Adipocyte (in vitro differentiated cells): Measurements from ENCODE around the gene HOXA6.

Experiments
- DNase-seq: peaks from one replicate; pipeline ENCODE4 v3.0.0-alpha.2; 2015; ENCODE audit warnings: low read depth
- H3K27me3 ChIP-seq: replicated peaks from 2 replicates; pipeline ENCODE4 v1.7.0; 2013; ENCODE audit warnings: mild to moderate bottlenecking, low read length, moderate library complexity; ENCODE audit not compliant: control insufficient read depth, insufficient read depth
- H3K36me3 ChIP-seq: 2 replicates; pipeline ENCODE4 v1.7.0; 2013; ENCODE audit warnings: low read length, mild to moderate bottlenecking, moderate library complexity; ENCODE audit not compliant: control insufficient read depth, insufficient read depth, severe bottlenecking
- H3K4me1 ChIP-seq: 2 replicates; pipeline ENCODE4 v1.7.0; 2013; ENCODE audit warnings: mild to moderate bottlenecking, low read length, moderate library complexity; ENCODE audit not compliant: control insufficient read depth, insufficient read depth
- H3K4me3 ChIP-seq: 2 replicates; pipeline ENCODE4 v1.7.0; 2013; ENCODE audit warnings: mild to moderate bottlenecking, low read length, moderate library complexity
- H3K9ac ChIP-seq: 2 replicates; pipeline ENCODE4 v1.7.0; 2013; ENCODE audit warnings: mild to moderate bottlenecking, low read length, moderate library complexity
- H3K9me3 ChIP-seq: 2 replicates; pipeline ENCODE4 v1.7.0; 2013; ENCODE audit warnings: mild to moderate bottlenecking, low read length, moderate library complexity; ENCODE audit not compliant: control insufficient read depth

The HOXA6 gene

GRCh38 chr7:27175626-27176523 is 28.3 kb upstream of the HOXA6 start:
- no peak for DNase-seq
- no peaks in the 10 kb centered on the region for H3K27me3 ChIP-seq
- H3K4me3 ChIP-seq: peak overlapping the region; percentile 80
- peak overlapping the region; percentile 93 for H3K9ac ChIP-seq
- no peaks in the 10 kb centered on the region for H3K9me3 ChIP-seq
- H3K36me3 ChIP-seq: no peaks in the 10 kb centered on the region
- H3K4me1 ChIP-seq: peaks cover 61% of the 10 kb centered on the region

- Histone ChIP-seq H3K4me1 (peaks cover 54% of the 10 kb centered on the region), H3K9ac (peak overlapping the region; percentile 93), H3K9me3 (no peaks in the 10 kb centered on the region), H3K27me3 (no peaks in the 10 kb centered on the region), H3K4me3 (peak overlapping the region; percentile 94), H3K36me3 (no peaks in the 10 kb centered on the region)
- DNase-seq: no peak
Observed at GRCh38 chr7:27174874-27175625, 27.5 kb upstream of the HOXA6 start.

GRCh38 chr7:27173956-27174873 is 26.6 kb upstream of the HOXA6 start, which contains the start of gene HOXA10:
Gene HOXA10, minus strand, starts transcription at chr7:27174320. Its CDS starts 14 bp downstream, at chr7:27174306.
- Histone ChIP-seq H3K4me3 (peak within 1 kb of the TSS; percentile 94), H3K27me3 (no peaks in the 10 kb centered on the region), H3K9me3 (no peaks in the 10 kb centered on the region), H3K4me1 (peaks cover 50% of the 10 kb centered on the region), H3K9ac (peak within 1 kb of the TSS; percentile 93), H3K36me3 (no peaks in the 10 kb centered on the region)
- DNase-seq: no peak

- no peak for DNase-seq
- H3K27me3 ChIP-seq: no peaks in the 10 kb centered on the region
- no peaks in the 10 kb centered on the region for H3K36me3 ChIP-seq
- H3K4me1 ChIP-seq: peaks cover 50% of the 10 kb centered on the region
- peak overlapping the region; percentile 93 for H3K9ac ChIP-seq
- no peaks in the 10 kb centered on the region for H3K9me3 ChIP-seq
- peak overlapping the region; percentile 94 for H3K4me3 ChIP-seq
Observed at GRCh38 chr7:27173511-27173955, 26.0 kb upstream of the HOXA6 start.

- Histone ChIP-seq H3K9ac (peak overlapping the region; percentile 93), H3K4me3 (peak overlapping the region; percentile 94), H3K27me3 (no peaks in the 10 kb centered on the region), H3K36me3 (no peaks in the 10 kb centered on the region), H3K9me3 (no peaks in the 10 kb centered on the region), H3K4me1 (peaks cover 51% of the 10 kb centered on the region)
- no peak for DNase-seq
Observed at GRCh38 chr7:27172823-27173510, 25.4 kb upstream of the HOXA6 start.

GRCh38 chr7:27172315-27172774 is 24.8 kb upstream of the HOXA6 start:
- DNase-seq: no peak
- H3K27me3 ChIP-seq: no peaks in the 10 kb centered on the region
- H3K4me1 ChIP-seq: peaks cover 51% of the 10 kb centered on the region
- peak overlapping the region; percentile 94 for H3K4me3 ChIP-seq
- no peaks in the 10 kb centered on the region for H3K36me3 ChIP-seq
- H3K9ac ChIP-seq: peak overlapping the region; percentile 93
- no peaks in the 10 kb centered on the region for H3K9me3 ChIP-seq

- H3K9me3 ChIP-seq: no peaks in the 10 kb centered on the region
- H3K4me3 ChIP-seq: peak overlapping the region; percentile 94
- H3K4me1 ChIP-seq: peaks cover 49% of the 10 kb centered on the region
- H3K27me3 ChIP-seq: no peaks in the 10 kb centered on the region
- no peaks in the 10 kb centered on the region for H3K36me3 ChIP-seq
- no peak for DNase-seq
- peak overlapping the region; percentile 93 for H3K9ac ChIP-seq
Observed at GRCh38 chr7:27171637-27172314, 24.2 kb upstream of the HOXA6 start.

- no peak for DNase-seq
- peaks cover 49% of the 10 kb centered on the region for H3K4me1 ChIP-seq
- no peaks in the 10 kb centered on the region for H3K27me3 ChIP-seq
- no peaks in the 10 kb centered on the region for H3K36me3 ChIP-seq
- no peaks in the 10 kb centered on the region for H3K9me3 ChIP-seq
- H3K9ac ChIP-seq: peak overlapping the region; percentile 93
- H3K4me3 ChIP-seq: peak overlapping the region; percentile 94
Observed at GRCh38 chr7:27171325-27171636, 23.7 kb upstream of the HOXA6 start.

- Histone ChIP-seq H3K9me3 (no peaks in the 10 kb centered on the region), H3K4me3 (peak overlapping the region; percentile 94), H3K36me3 (no peaks in the 10 kb centered on the region), H3K27me3 (no peaks in the 10 kb centered on the region), H3K4me1 (peaks cover 49% of the 10 kb centered on the region), H3K9ac (peak overlapping the region; percentile 93)
- no peak for DNase-seq
Observed at GRCh38 chr7:27170426-27171324, 23.1 kb upstream of the HOXA6 start.
